Esophagus (tissue), 2 donors: Measurements from ENCODE around the gene ZNF283. TPM values are rescaled to one million over a fixed set of nuclear protein-coding genes. Genes with fewer than 3 reads are reported as not detected.
"Not testable (repeated sequence)": the region's sequence is repeated elsewhere in the genome, so short reads cannot be mapped to it uniquely, and the experiment has no call there.

Source experiments
- H3K27ac ChIP-seq, 2 donors: one replicate each; pipeline ENCODE4 v1.5.1; 2013; ENCODE audit warnings: low read depth in 2 of 2, mild to moderate bottlenecking in 2 of 2, inconsistent platforms in 1 of 2, low read length in 1 of 2, moderate library complexity in 1 of 2
- H3K27me3 ChIP-seq, 2 donors: one replicate each; pipeline ENCODE4 v1.6.1; 2013; ENCODE audit warnings: low read length in 2 of 2, control low read depth in 1 of 2, mild to moderate bottlenecking in 1 of 2; ENCODE audit not compliant: insufficient read depth in 2 of 2, control insufficient read depth in 1 of 2
- H3K36me3 ChIP-seq, 2 donors: one replicate each; pipeline ENCODE4 v1.6.1; 2013; ENCODE audit warnings: low read length in 1 of 2; ENCODE audit not compliant: control insufficient read depth in 2 of 2, insufficient read depth in 2 of 2
- H3K4me1 ChIP-seq, 2 donors: one replicate each; pipeline ENCODE4 v1.6.1; 2013; ENCODE audit warnings: low read length in 1 of 2; ENCODE audit not compliant: control insufficient read depth in 2 of 2, insufficient read depth in 2 of 2
- H3K4me3 ChIP-seq, 2 donors: one replicate each; pipeline ENCODE4 v1.5.1; 2013; ENCODE audit warnings: low read length in 2 of 2, mild to moderate bottlenecking in 2 of 2, low read depth in 1 of 2, moderate library complexity in 1 of 2
- H3K9me3 ChIP-seq, 2 donors: one replicate each; pipeline ENCODE4 v1.6.1; 2013; ENCODE audit warnings: mild to moderate bottlenecking in 2 of 2, low read depth in 1 of 2, low read length in 1 of 2, moderate library complexity in 1 of 2; ENCODE audit not compliant: control insufficient read depth in 2 of 2, insufficient read depth in 1 of 2
- WGBS, 2 donors: extraction: QIAGEN DNeasy Blood & Tissue Kit; methylation state at CpG; one replicate each; pipeline ENCODE4 v1.1.7; 2013; 5-methylcytosine and 5-hydroxymethylcytosine counted together
- polyA plus RNA-seq, 2 donors: library from polyadenylated mRNA; stranded (reverse); fragments of 200-250 nt; gene quantifications; one replicate each; pipeline ENCODE4 v1.2.3, GENCODE V29; 2013
- donor health status: healthy with polysubstance abuse.
- donor health status: Bipolar disorder and iron deficiency.

ZNF283 gene
- polyA plus RNA-seq, 2 donors: 1.6 to 3.2 TPM

DNA sequence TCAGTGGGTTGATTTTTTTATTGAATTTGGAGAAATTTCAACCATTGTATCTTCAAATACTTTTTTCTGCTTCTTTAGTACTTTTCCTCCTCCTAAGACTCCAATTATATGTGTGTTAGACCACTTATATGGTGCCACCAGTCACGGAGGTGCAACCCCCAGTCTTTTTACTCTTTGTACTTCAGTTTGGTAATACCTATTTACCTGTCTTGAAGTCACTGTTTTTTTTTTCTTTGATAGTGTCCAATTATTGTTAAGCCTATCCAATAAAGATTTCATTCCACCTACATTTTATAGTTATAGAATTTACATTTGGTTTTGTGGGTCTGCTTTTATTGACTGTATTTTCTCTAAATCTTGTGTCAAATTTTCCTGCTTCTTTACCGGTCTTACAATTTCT, 14.9 kb downstream of the ZNF283 start:
- WGBS, 2 donors: 51 to 83% methylated on average over 2 of the region's 2 CpGs
- Histone ChIP-seq H3K9me3 (peaks cover 10 to 22% of the 10 kb centered on the region in 2 donors), H3K4me3 (no peak overlapping the region), H3K36me3 (peaks cover 13 to 14% of the 10 kb centered on the region in 2 donors), H3K27ac (no peak overlapping the region), H3K4me1 (no peaks in the 10 kb centered on the region), H3K27me3 (no peaks in the 10 kb centered on the region)

GRCh38 chr19:43847246-43847645, 20.1 kb downstream of the ZNF283 start:
- Histone ChIP-seq H3K4me1 (no peaks in the 10 kb centered on the region), H3K4me3 (no peak overlapping the region), H3K36me3 (peaks cover 5 to 9% of the 10 kb centered on the region in 2 donors), H3K9me3 (peaks cover 7 to 13% of the 10 kb centered on the region in 2 donors), H3K27ac (no peak overlapping the region), H3K27me3 (no peaks in the 10 kb centered on the region)
- 90 to 98% methylated on average over 1 of the region's 1 CpG for WGBS, 2 donors

GRCh38 chr19:43847884-43848283, 20.8 kb downstream of the ZNF283 start:
- H3K36me3 ChIP-seq: peaks cover under 1 to 5% of the 10 kb centered on the region in 2 donors
- H3K4me3 ChIP-seq: no peak overlapping the region
- no peaks in the 10 kb centered on the region for H3K27me3 ChIP-seq
- 88 to 93% methylated on average over 4 of the region's 4 CpGs for WGBS, 2 donors
- no peak overlapping the region for H3K27ac ChIP-seq
- H3K4me1 ChIP-seq: no peaks in the 10 kb centered on the region
- peaks cover 7 to 12% of the 10 kb centered on the region in 2 donors for H3K9me3 ChIP-seq

- no peak overlapping the region for H3K27ac ChIP-seq
- no peak overlapping the region for H3K4me3 ChIP-seq
- peaks cover 9 to 13% of the 10 kb centered on the region in 2 donors for H3K9me3 ChIP-seq
- H3K36me3 ChIP-seq: peaks cover 0 to 5% of the 10 kb centered on the region in 2 donors
- no peaks in the 10 kb centered on the region for H3K27me3 ChIP-seq
- H3K4me1 ChIP-seq: no peaks in the 10 kb centered on the region
Measured at GRCh38 chr19:43848821-43849220, 21.7 kb downstream of the ZNF283 start.

DNA sequence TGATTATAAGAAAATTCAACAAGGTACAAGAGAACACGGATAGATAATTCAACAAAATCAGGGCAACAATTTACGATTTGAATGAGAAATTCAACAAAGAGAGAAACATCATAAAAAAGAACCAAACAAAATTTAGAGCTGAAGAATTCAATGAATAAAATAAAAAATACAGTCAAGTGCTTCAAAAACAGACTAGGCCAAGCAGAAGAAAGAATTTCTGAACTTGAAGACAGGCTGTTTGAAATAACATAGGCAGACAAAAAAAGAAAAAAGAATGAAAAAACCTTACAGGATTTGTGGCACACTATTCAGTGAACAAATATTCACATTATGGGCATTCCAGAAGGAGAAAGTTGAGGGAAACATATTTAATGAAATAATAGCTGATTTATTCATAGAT, 31.1 kb downstream of the ZNF283 start:
- Histone ChIP-seq H3K27me3 (no peaks in the 10 kb centered on the region), H3K27ac (no peak overlapping the region), H3K36me3 (no peaks in the 10 kb centered on the region), H3K9me3 (peaks cover 8 to 16% of the 10 kb centered on the region in 2 donors), H3K4me1 (no peaks in the 10 kb centered on the region), H3K4me3 (no peak overlapping the region)
- WGBS, 2 donors: 95 to 97% methylated on average over 2 of the region's 2 CpGs

- not testable (repeated sequence) for H3K4me1 ChIP-seq, H3K27me3 ChIP-seq, H3K36me3 ChIP-seq, H3K27ac ChIP-seq, H3K4me3 ChIP-seq
- H3K9me3 ChIP-seq: peaks cover 3 to 10% of the 10 kb centered on the region in 2 donors
- 91 to 97% methylated on average over 28 of the region's 28 CpGs for WGBS, 2 donors
Measured at GRCh38 chr19:43866923-43867322, 39.8 kb downstream of the ZNF283 start.

GRCh38 chr19:43872547-43873336, 45.6 kb downstream of the ZNF283 start:
- Histone ChIP-seq H3K4me1 (no peaks in the 10 kb centered on the region), H3K27me3 (no peaks in the 10 kb centered on the region), H3K9me3 (peaks cover 3 to 5% of the 10 kb centered on the region in 2 donors), H3K4me3 (no peak overlapping the region), H3K36me3 (no peaks in the 10 kb centered on the region), H3K27ac (no peak overlapping the region)
- 87 to 92% methylated on average over 5 of the region's 5 CpGs for WGBS, 2 donors

- H3K27ac ChIP-seq: no peak overlapping the region
- no peaks in the 10 kb centered on the region for H3K36me3 ChIP-seq
- H3K4me3 ChIP-seq: no peak overlapping the region
- WGBS, 2 donors: 87 to 88% methylated on average over 5 of the region's 5 CpGs
- H3K27me3 ChIP-seq: no peaks in the 10 kb centered on the region
- no peaks in the 10 kb centered on the region for H3K4me1 ChIP-seq
- peaks cover 0 to 8% of the 10 kb centered on the region in 2 donors for H3K9me3 ChIP-seq
Measured at GRCh38 chr19:43880483-43880882, 53.4 kb downstream of the ZNF283 start.

GRCh38 chr19:43883864-43884263, 56.7 kb downstream of the ZNF283 start, which contains the start of gene ZNF404:
ZNF404 (minus strand) TSS chr19:43883964.
- H3K4me1 ChIP-seq: no peaks in the 10 kb centered on the region
- no peak within 1 kb of the TSS for H3K4me3 ChIP-seq
- WGBS, 2 donors: 72 to 90% methylated on average over 2 of the region's 2 CpGs
- no peaks in the 10 kb centered on the region for H3K27me3 ChIP-seq
- no peaks in the 10 kb centered on the region for H3K36me3 ChIP-seq
- H3K27ac ChIP-seq: no peak within 1 kb of the TSS
- peaks cover 3 to 14% of the 10 kb centered on the region in 2 donors for H3K9me3 ChIP-seq
